Keratinocyte (primary cell): ENCODE data around the gene NOSIP.

Experiments
- EZH2 ChIP-seq: IDR thresholded peaks from one replicate; pipeline ENCODE4 v1.6.1; 2012; ENCODE audit warnings: inconsistent platforms, mild to moderate bottlenecking, low read length, moderate library complexity
- TF ChIP-seq, protein P1 (sequence below), 3 experiments: IDR thresholded peaks in 1 of 3; conservative IDR thresholded peaks in 1 of 3; optimal IDR thresholded peaks in 1 of 3; 2 replicates in 2 of 3; 3 replicates in 1 of 3; pipeline versions ENCODE3 to v1.5.1; 2011; ENCODE audit warnings: low read length in 3 of 3, mild to moderate bottlenecking in 3 of 3, moderate library complexity in 2 of 3, control low read depth in 1 of 3, inconsistent platforms in 1 of 3; ENCODE audit not compliant: insufficient read depth in 2 of 3; ENCODE audit errors: extremely low read depth in 1 of 3

DNA sequence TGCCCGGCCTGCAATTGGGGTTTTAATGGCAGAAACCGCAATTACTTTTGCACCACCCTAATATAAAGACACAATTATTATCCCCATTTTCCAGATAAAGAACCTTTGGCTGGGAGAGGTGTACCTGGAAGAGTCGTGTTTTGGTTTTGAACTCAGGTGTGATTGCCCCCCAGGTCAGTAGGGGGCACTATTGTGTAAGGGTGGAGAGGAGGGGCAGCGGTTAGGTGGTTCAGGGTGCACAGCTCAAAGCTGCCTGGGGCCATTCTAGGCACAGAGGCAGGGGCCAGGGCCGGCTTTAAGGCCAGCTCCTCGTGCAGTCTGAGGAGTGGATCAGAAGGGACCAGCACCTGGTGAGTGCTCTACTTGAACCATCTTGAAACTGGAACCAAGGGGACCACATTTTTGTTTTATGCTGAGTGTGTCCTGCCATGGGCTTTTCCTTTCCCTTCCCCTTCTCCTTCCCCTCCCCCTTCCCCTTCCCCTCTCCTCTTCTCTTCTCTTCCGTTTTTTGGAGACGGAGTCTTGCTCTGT lies 73.7 kb downstream of the NOSIP start:
- TF ChIP-seq, protein P1, sequence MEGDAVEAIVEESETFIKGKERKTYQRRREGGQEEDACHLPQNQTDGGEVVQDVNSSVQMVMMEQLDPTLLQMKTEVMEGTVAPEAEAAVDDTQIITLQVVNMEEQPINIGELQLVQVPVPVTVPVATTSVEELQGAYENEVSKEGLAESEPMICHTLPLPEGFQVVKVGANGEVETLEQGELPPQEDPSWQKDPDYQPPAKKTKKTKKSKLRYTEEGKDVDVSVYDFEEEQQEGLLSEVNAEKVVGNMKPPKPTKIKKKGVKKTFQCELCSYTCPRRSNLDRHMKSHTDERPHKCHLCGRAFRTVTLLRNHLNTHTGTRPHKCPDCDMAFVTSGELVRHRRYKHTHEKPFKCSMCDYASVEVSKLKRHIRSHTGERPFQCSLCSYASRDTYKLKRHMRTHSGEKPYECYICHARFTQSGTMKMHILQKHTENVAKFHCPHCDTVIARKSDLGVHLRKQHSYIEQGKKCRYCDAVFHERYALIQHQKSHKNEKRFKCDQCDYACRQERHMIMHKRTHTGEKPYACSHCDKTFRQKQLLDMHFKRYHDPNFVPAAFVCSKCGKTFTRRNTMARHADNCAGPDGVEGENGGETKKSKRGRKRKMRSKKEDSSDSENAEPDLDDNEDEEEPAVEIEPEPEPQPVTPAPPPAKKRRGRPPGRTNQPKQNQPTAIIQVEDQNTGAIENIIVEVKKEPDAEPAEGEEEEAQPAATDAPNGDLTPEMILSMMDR (optimal IDR thresholded peaks at IDR 0.05 in 1 of 3, IDR thresholded peaks at IDR 0.05 in 1 of 3, conservative IDR thresholded peaks at IDR 0.05 in 1 of 3; ENCODE audit: extremely low read depth in 1 of 3, insufficient read depth in 2 of 3, low read length in 3 of 3) = peak; percentile 88 to 96 (median 91)
- no peak for TF ChIP-seq EZH2
